ENCODE results near the gene GSTCD.

DNA sequence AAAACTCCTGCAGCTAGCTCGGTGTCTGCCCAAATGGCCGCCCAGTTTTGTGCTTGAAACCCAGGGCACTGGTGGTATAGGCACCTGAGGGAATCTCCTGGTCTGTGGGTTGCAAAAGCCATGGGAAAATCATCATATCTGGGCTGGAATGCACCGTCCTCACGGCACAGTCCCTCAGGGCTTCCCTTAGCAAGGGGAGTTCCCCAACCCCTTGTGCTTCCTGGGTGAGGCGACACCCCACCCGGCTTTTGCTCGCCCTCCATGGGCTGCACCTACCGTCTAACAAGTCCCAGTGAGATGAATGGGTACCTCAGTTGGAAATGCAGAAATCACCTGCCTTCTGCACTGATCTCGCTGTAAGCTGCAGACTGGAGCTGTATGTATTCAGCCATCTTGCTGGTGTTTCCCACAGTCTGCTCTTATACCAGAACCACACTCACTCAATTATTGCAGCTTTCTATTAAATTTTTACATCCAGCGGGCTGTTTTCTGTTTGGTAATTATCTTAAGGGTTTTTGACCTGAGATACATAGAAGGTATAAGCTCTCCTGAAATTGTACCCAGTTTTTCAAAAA is 150.0 kb downstream of the GSTCD start:
- TF ChIP-seq, protein P1, sequence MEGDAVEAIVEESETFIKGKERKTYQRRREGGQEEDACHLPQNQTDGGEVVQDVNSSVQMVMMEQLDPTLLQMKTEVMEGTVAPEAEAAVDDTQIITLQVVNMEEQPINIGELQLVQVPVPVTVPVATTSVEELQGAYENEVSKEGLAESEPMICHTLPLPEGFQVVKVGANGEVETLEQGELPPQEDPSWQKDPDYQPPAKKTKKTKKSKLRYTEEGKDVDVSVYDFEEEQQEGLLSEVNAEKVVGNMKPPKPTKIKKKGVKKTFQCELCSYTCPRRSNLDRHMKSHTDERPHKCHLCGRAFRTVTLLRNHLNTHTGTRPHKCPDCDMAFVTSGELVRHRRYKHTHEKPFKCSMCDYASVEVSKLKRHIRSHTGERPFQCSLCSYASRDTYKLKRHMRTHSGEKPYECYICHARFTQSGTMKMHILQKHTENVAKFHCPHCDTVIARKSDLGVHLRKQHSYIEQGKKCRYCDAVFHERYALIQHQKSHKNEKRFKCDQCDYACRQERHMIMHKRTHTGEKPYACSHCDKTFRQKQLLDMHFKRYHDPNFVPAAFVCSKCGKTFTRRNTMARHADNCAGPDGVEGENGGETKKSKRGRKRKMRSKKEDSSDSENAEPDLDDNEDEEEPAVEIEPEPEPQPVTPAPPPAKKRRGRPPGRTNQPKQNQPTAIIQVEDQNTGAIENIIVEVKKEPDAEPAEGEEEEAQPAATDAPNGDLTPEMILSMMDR (IDR thresholded peaks at IDR 0.05): no peak
- TF ChIP-seq POLR2A (IDR thresholded peaks at IDR 0.05): no peak

Measured in vagina (tissue), 2 donors.